Psoas muscle (tissue), 8 donors: ENCODE results near the gene MATN1. TPM values are rescaled to one million over a fixed set of nuclear protein-coding genes. Genes with fewer than 3 reads are reported as not detected.

Source experiments
- ATAC-seq, 4 donors: fragments of 200-7000 bp; cut with Tn5 transposase; one replicate each; pipeline ENCODE4 v1.9.1; 2020; ENCODE audit warnings: moderate library complexity in 3 of 4, mild to moderate bottlenecking in 2 of 4
- DNase-seq, 2 donors: peaks; one replicate each; pipeline ENCODE4 v3.0.0-alpha.2; 2020
- H3K27ac ChIP-seq: fragments of 200-600 bp; one replicate; pipeline ENCODE4 v1.8.0; 2022
- H3K27me3 ChIP-seq, 3 donors: fragments of 200-600 bp in 1 of 3; one replicate each; pipeline versions ENCODE4 v1.6.1 to v1.8.0; 2013 to 2022; ENCODE audit warnings: low read length in 2 of 3, mild to moderate bottlenecking in 2 of 3, moderate library complexity in 1 of 3; ENCODE audit not compliant: insufficient read depth in 3 of 3
- H3K36me3 ChIP-seq, 2 donors: fragments of 200-600 bp in 1 of 2; one replicate each; pipeline versions ENCODE4 v1.6.1 to v1.8.0; 2013 to 2022; ENCODE audit warnings: low read depth in 1 of 2, mild to moderate bottlenecking in 1 of 2, moderate library complexity in 1 of 2; ENCODE audit not compliant: insufficient read depth in 1 of 2
- H3K4me1 ChIP-seq: fragments of 200-600 bp; one replicate; pipeline ENCODE4 v1.8.0; 2022
- H3K4me3 ChIP-seq: fragments of 200-600 bp; one replicate; pipeline ENCODE4 v1.8.0; 2022; ENCODE audit warnings: mild to moderate bottlenecking
- H3K9me3 ChIP-seq: fragments of 200-600 bp; one replicate; pipeline ENCODE4 v1.8.0; 2022
- WGBS, 3 donors: extraction: QIAGEN DNeasy Blood & Tissue Kit; methylation state at CpG; one replicate each; pipeline versions ENCODE4 v1.1.6 to v1.1.7; 2013; 5-methylcytosine and 5-hydroxymethylcytosine counted together
- intact Hi-C, 2 donors: fragments of 100-400 bp; cut with DNase I; formaldehyde crosslinking; loops; one replicate each; pipeline versions ENCODE4 v1.11.0 to v1.14.2; 2022
- polyA plus RNA-seq, 3 donors: library from polyadenylated mRNA; stranded (reverse); fragments of 200-250 nt; gene quantifications; one replicate each; pipeline ENCODE4 v1.2.3, GENCODE V29; 2013
- total RNA-seq, 4 donors: library from RNA; stranded (reverse); fragmentation: NEBNext Ultra II Directional in 2 of 4; extraction: Animal tissue kit (Norgen Biotek cat#: 25700) in 2 of 4; gene quantifications; one replicate each; pipeline versions ENCODE4 v1.2.1 to v1.2.4, GENCODE V29; 2021 to 2023
- TF ChIP-seq, protein P1 (sequence below): fragments of 200-600 bp; IDR thresholded peaks from one replicate; pipeline ENCODE4 v1.8.0; 2022; ENCODE audit warnings: antibody characterized with exemption
- donor health status: healthy with polysubstance abuse.
- donor health status: DM: no; HTN: no; CAD: no; lungs with moderate emphysema.
- donor health status: Bipolar disorder and iron deficiency.
- donor health status: healthy.
- donor health status: DM: yes; HTN: yes; CAD: no.
- donor health status: DM: no; HTN: no; CAD: no.
- donor health status: DM: no; HTN: no; CAD: no.
- donor health status: DM: yes; HTN: yes; CAD: no.

The MATN1 gene
- total and polyA plus RNA-seq, 7 donors, result 0.03 to 0.07 (median 0.04) TPM; not detected in 4

DNA sequence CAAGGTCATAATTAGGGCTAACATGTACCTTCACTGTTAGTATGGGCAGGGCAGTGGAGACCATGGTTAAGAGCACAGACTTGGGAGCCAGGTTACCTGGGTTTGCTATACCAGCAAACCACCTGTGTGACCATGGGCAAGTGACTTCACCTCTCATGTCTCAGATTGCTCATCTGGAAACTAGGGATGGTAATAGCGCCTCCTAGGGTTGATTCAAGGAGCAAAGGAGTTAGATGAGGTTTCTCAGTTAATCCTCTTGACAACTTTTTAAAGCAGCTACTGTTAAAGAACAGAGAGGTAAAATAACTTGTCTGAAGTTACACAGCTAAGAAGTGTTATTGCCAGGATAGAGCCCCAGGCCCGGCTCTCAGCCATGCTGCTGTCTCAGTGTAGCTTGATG lies 790 bp upstream of the MATN1 start:
- Histone ChIP-seq H3K36me3 (no peaks in the 10 kb centered on the region), H3K4me3 (no peak overlapping the region), H3K27me3 (no peaks in the 10 kb centered on the region), H3K4me1 (peaks cover 3% of the 10 kb centered on the region), H3K9me3 (no peaks in the 10 kb centered on the region), H3K27ac (no peak overlapping the region)
- DNase-seq, result peak in 1 of 2 donors; percentile 2
- TF ChIP-seq, protein P1, sequence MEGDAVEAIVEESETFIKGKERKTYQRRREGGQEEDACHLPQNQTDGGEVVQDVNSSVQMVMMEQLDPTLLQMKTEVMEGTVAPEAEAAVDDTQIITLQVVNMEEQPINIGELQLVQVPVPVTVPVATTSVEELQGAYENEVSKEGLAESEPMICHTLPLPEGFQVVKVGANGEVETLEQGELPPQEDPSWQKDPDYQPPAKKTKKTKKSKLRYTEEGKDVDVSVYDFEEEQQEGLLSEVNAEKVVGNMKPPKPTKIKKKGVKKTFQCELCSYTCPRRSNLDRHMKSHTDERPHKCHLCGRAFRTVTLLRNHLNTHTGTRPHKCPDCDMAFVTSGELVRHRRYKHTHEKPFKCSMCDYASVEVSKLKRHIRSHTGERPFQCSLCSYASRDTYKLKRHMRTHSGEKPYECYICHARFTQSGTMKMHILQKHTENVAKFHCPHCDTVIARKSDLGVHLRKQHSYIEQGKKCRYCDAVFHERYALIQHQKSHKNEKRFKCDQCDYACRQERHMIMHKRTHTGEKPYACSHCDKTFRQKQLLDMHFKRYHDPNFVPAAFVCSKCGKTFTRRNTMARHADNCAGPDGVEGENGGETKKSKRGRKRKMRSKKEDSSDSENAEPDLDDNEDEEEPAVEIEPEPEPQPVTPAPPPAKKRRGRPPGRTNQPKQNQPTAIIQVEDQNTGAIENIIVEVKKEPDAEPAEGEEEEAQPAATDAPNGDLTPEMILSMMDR, result no peak
- intact Hi-C loops, result loop anchor here in 1 of 2 donors (5.0 kb wide), 1 partner anchor 188 kb away; no protein-coding TSS in a partner anchor
- 88 to 95% (median 95%) methylated on average over 2 of the region's 2 CpGs for WGBS, 3 donors
- no peak for ATAC-seq

DNA sequence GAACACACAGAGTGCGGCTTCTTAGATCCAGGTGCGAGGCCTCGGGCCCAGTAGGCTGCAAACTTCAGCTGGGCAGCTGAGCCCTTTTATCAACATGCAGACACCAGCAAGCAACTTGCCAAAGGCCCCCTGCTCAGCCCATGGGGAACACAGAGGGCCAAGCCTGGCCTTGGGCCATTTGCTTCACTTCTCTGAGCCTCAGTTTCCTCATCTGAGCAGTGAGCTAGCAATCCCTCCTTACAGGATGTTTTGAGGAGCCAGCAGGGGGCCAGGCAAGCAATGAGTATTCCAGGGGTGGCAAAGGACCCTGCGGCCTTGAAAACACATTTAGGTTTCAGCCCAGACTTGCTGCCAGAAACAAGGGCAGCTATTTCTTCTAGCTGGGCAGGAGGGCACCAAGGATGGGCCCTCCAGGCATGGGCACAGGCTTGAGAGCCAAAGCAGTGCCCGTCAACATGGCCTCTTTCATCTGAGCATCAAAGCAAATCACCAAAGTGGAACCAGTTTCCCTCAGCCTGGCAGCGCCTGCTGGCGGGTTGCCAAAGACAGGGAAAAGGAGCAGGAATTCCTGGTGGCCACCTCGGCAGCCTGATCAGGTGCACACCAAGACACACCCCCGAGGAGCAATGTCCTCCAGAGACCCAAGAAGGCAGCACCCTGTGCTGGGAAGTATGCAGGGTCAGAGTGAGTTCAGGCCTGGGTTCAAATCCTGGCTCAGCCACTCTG lies 1.4 kb downstream of the MATN1 start:
- WGBS, 3 donors, result 73 to 78% (median 73%) methylated on average over 9 of the region's 9 CpGs
- peaks cover 3% of the 10 kb centered on the region for H3K4me1 ChIP-seq
- no peak overlapping the region for H3K27ac ChIP-seq
- H3K27me3 ChIP-seq, result no peaks in the 10 kb centered on the region
- TF ChIP-seq, protein P1, result no peak
- intact Hi-C loops, result loop anchor here (2.0 to 5.0 kb wide), 2 partner anchors 185 to 190 kb away; no protein-coding TSS in a partner anchor
- no peak overlapping the region for H3K4me3 ChIP-seq
- ATAC-seq, result no peak
- no peaks in the 10 kb centered on the region for H3K9me3 ChIP-seq
- no peaks in the 10 kb centered on the region for H3K36me3 ChIP-seq
- peak in 1 of 2 donors; percentile 10 for DNase-seq

DNA sequence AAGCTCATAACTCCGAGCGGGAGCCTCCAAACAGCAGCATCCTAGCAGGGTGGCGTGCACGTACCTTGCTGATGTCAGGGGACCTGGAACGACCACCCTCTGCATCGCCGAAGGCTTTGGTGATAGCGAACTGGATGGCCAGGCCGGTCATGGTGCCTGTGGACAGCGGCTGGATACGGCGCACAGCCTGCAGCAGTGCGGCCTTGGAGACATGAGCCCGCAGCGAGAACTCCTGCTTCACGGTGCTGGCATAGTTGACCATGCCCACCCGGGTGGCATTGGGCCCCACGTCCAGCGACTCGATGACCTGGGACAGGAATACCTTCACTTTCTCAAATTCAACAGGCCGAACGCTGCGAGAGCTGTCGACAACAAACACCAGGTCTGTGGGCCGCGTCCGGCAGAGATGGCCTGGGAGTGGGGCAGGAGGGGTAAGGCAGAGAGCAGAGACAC lies 2.0 kb downstream of the MATN1 start:
- Histone ChIP-seq H3K36me3 (no peaks in the 10 kb centered on the region), H3K9me3 (no peaks in the 10 kb centered on the region), H3K4me1 (peaks cover 3% of the 10 kb centered on the region), H3K27ac (no peak overlapping the region), H3K27me3 (no peaks in the 10 kb centered on the region), H3K4me3 (no peak overlapping the region)
- intact Hi-C loops, result loop anchor here in 1 of 2 donors (5.0 kb wide), 1 partner anchor 191 kb away; no protein-coding TSS in a partner anchor
- WGBS, 3 donors, result 95 to 97% (median 96%) methylated on average over 26 to 27 of the region's 27 CpGs
- DNase-seq (peak in 1 of 2 donors; percentile 11), ATAC-seq (no peak)
- TF ChIP-seq, protein P1, result no peak

DNA sequence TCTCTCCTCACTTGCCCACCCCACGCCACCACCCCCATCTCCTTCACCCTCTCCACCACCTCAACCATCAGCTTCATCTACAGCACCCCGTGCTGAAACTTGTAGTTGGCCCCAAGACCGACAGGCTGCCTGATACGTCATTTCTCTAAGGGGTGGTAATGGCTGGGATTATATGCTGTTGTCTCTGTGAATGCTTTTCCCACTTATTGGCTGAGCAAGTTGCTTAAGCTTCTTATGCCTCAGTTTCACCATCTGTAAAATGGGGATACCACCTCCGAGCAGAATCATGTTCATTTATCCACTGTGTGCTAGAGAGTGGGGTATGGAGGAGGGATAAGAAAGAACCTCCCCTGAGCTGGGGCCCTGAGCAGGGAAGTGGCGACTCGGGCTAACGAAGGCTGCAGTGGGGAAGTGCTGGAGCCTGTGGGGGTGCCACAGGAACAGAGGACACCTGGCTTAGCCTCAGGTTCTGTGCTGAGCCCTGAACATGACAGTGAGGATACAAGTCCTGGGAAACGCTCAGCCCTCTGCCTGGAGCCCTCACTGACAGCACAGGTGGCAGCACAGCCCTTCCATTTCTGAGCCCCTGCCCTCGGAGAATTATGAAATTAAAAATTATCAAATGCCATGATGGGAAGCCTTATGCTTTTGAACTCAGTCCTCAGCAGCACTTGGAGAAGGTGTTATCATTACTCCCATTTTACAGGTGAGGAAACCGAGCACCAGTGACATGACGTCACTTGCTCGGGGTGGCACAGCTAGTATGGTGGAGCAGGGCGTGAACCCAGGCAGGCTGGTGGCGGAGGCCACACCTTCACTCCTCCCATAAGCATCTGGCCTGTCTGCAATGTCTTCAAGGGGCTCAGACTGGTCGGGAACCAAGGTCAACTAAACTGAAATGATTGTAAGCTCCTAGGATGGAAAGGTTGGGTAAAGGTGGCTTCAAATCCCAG lies 2.8 kb downstream of the MATN1 start:
- ATAC-seq (no peak), DNase-seq (peak in 1 of 2 donors; percentile 10)
- H3K4me1 ChIP-seq, result peaks cover 3% of the 10 kb centered on the region
- no peak overlapping the region for H3K27ac ChIP-seq
- H3K36me3 ChIP-seq, result no peaks in the 10 kb centered on the region
- intact Hi-C loops, result loop anchor here in 1 of 2 donors (5.0 kb wide), 1 partner anchor 192 kb away; no protein-coding TSS in a partner anchor
- no peaks in the 10 kb centered on the region for H3K27me3 ChIP-seq
- WGBS, 3 donors, result 93 to 94% (median 94%) methylated on average over 16 of the region's 16 CpGs
- TF ChIP-seq, protein P1, result no peak
- peaks cover under 1% of the 10 kb centered on the region for H3K9me3 ChIP-seq
- no peak overlapping the region for H3K4me3 ChIP-seq
